ENCODE results near the gene PFDN4.
"Not testable (repeated sequence)": the region's sequence is repeated elsewhere in the genome, so short reads cannot be mapped to it uniquely, and the experiment has no call there.

Gene PFDN4

GRCh38 chr20:54223285-54223684, 15.4 kb downstream of the PFDN4 start:
- H3K4me3 ChIP-seq (replicated peaks; ENCODE audit: low read depth, low read length), result no peak overlapping the region
- TF ChIP-seq CTCF (IDR thresholded peaks at IDR 0.05; ENCODE audit: low read depth, low read length, missing control alignments), result no peak
- DNase-seq (ENCODE audit: extremely low read depth, low read depth), result no peak

GRCh38 chr20:54223751-54224150, 15.9 kb downstream of the PFDN4 start:
- H3K4me3 ChIP-seq (replicated peaks; ENCODE audit: low read depth, low read length), result no peak overlapping the region
- DNase-seq (ENCODE audit: extremely low read depth, low read depth), result no peak
- no peak for TF ChIP-seq CTCF (IDR thresholded peaks at IDR 0.05; ENCODE audit: low read depth, low read length, missing control alignments)

GRCh38 chr20:54224642-54225041, 16.8 kb downstream of the PFDN4 start:
- not testable (repeated sequence) for DNase-seq (ENCODE audit: extremely low read depth, low read depth); H3K4me3 ChIP-seq (replicated peaks; ENCODE audit: low read depth, low read length)

GRCh38 chr20:54227241-54227640, 19.4 kb downstream of the PFDN4 start:
- no peak for DNase-seq (ENCODE audit: extremely low read depth, low read depth)
- H3K4me3 ChIP-seq (replicated peaks; ENCODE audit: low read depth, low read length), result no peak overlapping the region
- TF ChIP-seq CTCF (IDR thresholded peaks at IDR 0.05; ENCODE audit: low read depth, low read length, missing control alignments), result no peak

GRCh38 chr20:54227751-54228150, 19.9 kb downstream of the PFDN4 start:
- TF ChIP-seq CTCF (IDR thresholded peaks at IDR 0.05; ENCODE audit: low read depth, low read length, missing control alignments), result no peak
- no peak for DNase-seq (ENCODE audit: extremely low read depth, low read depth)
- H3K4me3 ChIP-seq (replicated peaks; ENCODE audit: low read depth, low read length), result no peak overlapping the region

- TF ChIP-seq CTCF (IDR thresholded peaks at IDR 0.05; ENCODE audit: low read depth, low read length, missing control alignments), result no peak
- DNase-seq (ENCODE audit: extremely low read depth, low read depth), result no peak
- H3K4me3 ChIP-seq (replicated peaks; ENCODE audit: low read depth, low read length), result no peak overlapping the region
Observed at GRCh38 chr20:54228841-54229240, 21.0 kb downstream of the PFDN4 start.

GRCh38 chr20:54229566-54230160, 21.8 kb downstream of the PFDN4 start:
- H3K4me3 ChIP-seq (replicated peaks; ENCODE audit: low read depth, low read length), result no peak overlapping the region
- no peak for TF ChIP-seq CTCF (IDR thresholded peaks at IDR 0.05; ENCODE audit: low read depth, low read length, missing control alignments)
- DNase-seq (ENCODE audit: extremely low read depth, low read depth), result no peak

Data from HFF-Myc (cell line).